Measurements from ENCODE around the gene GNA15.

GRCh38 chr19:3176715-3177501 lies 41.1 kb downstream of the GNA15 start:
- TF ChIP-seq, protein P1, sequence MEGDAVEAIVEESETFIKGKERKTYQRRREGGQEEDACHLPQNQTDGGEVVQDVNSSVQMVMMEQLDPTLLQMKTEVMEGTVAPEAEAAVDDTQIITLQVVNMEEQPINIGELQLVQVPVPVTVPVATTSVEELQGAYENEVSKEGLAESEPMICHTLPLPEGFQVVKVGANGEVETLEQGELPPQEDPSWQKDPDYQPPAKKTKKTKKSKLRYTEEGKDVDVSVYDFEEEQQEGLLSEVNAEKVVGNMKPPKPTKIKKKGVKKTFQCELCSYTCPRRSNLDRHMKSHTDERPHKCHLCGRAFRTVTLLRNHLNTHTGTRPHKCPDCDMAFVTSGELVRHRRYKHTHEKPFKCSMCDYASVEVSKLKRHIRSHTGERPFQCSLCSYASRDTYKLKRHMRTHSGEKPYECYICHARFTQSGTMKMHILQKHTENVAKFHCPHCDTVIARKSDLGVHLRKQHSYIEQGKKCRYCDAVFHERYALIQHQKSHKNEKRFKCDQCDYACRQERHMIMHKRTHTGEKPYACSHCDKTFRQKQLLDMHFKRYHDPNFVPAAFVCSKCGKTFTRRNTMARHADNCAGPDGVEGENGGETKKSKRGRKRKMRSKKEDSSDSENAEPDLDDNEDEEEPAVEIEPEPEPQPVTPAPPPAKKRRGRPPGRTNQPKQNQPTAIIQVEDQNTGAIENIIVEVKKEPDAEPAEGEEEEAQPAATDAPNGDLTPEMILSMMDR (IDR thresholded peaks at IDR 0.05; ENCODE audit: insufficient read depth, low read length, poor library complexity, severe bottlenecking): no peak
- TF ChIP-seq EZH2phosphoT487 (conservative IDR thresholded peaks at IDR 0.05; ENCODE audit: low read length): no peak
